GM12878 (cell line): ENCODE measurements around the gene GRIK5.

Source experiments
- CTCF ChIP-seq, 3 experiments: IDR thresholded peaks in 2 of 3; conservative IDR thresholded peaks in 1 of 3; 2 replicates each; pipeline ENCODE4 v1.5.1; 2011; ENCODE audit warnings: low read depth in 3 of 3, low read length in 3 of 3, mild to moderate bottlenecking in 3 of 3, control low read depth in 2 of 3, moderate library complexity in 2 of 3, inconsistent platforms in 1 of 3, mixed read lengths in 1 of 3; ENCODE audit not compliant: control insufficient read depth in 2 of 3, insufficient read depth in 1 of 3; ENCODE audit errors: extremely low read depth in 1 of 3
- EP300 ChIP-seq, 2 experiments: fragments of 150-350 bp in 1 of 2; IDR thresholded peaks; 2 replicates each; pipeline ENCODE4 v1.6.1; 2011 to 2012; ENCODE audit warnings: low read depth in 2 of 2, low read length in 2 of 2, borderline replicate concordance in 1 of 2, improper control_type of control experiment in 1 of 2, inconsistent platforms in 1 of 2; ENCODE audit not compliant: control insufficient read depth in 1 of 2
- MXI1 ChIP-seq: fragments of 150-350 bp; IDR thresholded peaks from 2 replicates; pipeline ENCODE4 v1.6.1; 2011; ENCODE audit warnings: low read depth, mild to moderate bottlenecking, inconsistent platforms, low read length, improper control_type of control experiment
- POLR2A ChIP-seq: IDR thresholded peaks from 2 replicates; pipeline ENCODE4 v1.6.1; 2011; ENCODE audit warnings: low read depth, mild to moderate bottlenecking, low read length
- POU2F2 ChIP-seq: IDR thresholded peaks from 3 replicates; pipeline ENCODE4 v1.6.1; 2011; ENCODE audit warnings: low read depth, mild to moderate bottlenecking, low read length, borderline replicate concordance
- RAD21 ChIP-seq: IDR thresholded peaks from 2 replicates; pipeline ENCODE4 v1.6.1; 2011; ENCODE audit warnings: mild to moderate bottlenecking, low read depth, low read length, moderate library complexity; ENCODE audit not compliant: insufficient read depth
- TCF7 ChIP-seq: IDR thresholded peaks from 2 replicates; pipeline ENCODE4 v1.6.1; 2014; ENCODE audit warnings: antibody characterized with exemption, borderline replicate concordance

GRCh38 chr19:42113641-42114348 is 43.8 kb upstream of the GRIK5 start:
- TF ChIP-seq CTCF (IDR thresholded peaks at IDR 0.05 in 2 of 3, conservative IDR thresholded peaks at IDR 0.05 in 1 of 3; ENCODE audit: control insufficient read depth in 2 of 3, extremely low read depth in 1 of 3, insufficient read depth in 1 of 3, low read depth in 3 of 3, low read length in 3 of 3) (peak in 2 of 3 experiments; percentile 8 to 18; a peak in 1 of 6 replicates), MXI1 (no peak), RAD21 (no peak), EP300 (IDR thresholded peaks at IDR 0.05; ENCODE audit: borderline replicate concordance in 1 of 2, control insufficient read depth in 1 of 2, low read depth in 2 of 2, low read length in 2 of 2) (no peak), TCF7 (no peak), POU2F2 (no peak), POLR2A (0 out of 2 replicates have a peak, but pooled peaks have one; percentile 21)
